ENCODE results near the gene COA6. TPM values are rescaled to one million over a fixed set of nuclear protein-coding genes. Genes with fewer than 3 reads are reported as not detected.

The COA6 gene
- total RNA-seq, 1 donor from 2014 or later = 32.0 TPM

DNA sequence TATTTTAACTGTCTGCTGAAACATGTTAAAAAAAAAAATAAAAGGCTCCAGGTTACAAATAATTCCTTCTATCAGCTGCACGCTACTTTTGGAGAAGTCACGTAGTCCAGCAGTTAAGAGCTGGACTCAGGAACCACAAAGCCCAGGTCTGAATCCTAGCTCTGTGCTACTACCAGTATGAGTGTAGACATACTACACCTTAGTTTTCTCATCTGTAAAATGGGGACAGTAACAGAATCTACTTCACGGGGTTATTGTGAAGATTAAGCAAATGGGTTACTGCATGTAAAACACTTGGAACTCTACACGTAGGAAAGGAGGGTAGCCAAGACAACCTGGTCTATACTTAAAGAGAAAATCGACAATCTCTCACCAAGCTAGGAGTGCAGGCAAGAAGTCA, 57.4 kb downstream of the COA6 start:
- no peaks in the 10 kb centered on the region for H3K9me3 Mint-ChIP-seq
- no peak overlapping the region for H3K27ac Mint-ChIP-seq (ENCODE audit: unreplicated experiment)

DNA sequence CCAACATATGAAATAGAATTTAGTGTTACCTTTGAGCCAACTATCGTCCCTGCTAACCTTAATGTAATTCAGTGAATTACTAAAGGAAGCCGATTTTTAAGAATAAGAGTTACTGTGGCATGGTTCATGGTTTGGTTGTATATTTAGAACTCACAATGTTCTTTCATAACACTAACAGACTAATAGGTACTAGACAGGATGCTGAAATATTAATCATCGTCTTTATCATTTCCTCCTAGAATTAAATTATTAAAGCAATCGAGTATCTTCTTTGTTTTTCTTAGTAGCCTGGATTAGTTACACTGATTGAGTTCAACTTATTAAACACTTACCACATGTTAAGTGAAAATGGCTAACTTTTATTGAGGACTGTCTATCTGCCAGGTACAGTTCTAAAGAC, 58.0 kb downstream of the COA6 start:
- H3K4me3 Mint-ChIP-seq = no peak overlapping the region
- no peak for DNase-seq (ENCODE audit: low read depth, low spot score)
- H3K4me1 Mint-ChIP-seq = peaks cover 8% of the 10 kb centered on the region
- H3K9me3 Mint-ChIP-seq = no peaks in the 10 kb centered on the region
- TF ChIP-seq, protein P1, sequence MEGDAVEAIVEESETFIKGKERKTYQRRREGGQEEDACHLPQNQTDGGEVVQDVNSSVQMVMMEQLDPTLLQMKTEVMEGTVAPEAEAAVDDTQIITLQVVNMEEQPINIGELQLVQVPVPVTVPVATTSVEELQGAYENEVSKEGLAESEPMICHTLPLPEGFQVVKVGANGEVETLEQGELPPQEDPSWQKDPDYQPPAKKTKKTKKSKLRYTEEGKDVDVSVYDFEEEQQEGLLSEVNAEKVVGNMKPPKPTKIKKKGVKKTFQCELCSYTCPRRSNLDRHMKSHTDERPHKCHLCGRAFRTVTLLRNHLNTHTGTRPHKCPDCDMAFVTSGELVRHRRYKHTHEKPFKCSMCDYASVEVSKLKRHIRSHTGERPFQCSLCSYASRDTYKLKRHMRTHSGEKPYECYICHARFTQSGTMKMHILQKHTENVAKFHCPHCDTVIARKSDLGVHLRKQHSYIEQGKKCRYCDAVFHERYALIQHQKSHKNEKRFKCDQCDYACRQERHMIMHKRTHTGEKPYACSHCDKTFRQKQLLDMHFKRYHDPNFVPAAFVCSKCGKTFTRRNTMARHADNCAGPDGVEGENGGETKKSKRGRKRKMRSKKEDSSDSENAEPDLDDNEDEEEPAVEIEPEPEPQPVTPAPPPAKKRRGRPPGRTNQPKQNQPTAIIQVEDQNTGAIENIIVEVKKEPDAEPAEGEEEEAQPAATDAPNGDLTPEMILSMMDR (conservative IDR thresholded peaks at IDR 0.05) = no peak
- H3K27me3 Mint-ChIP-seq (ENCODE audit: low read depth) = no peaks in the 10 kb centered on the region
- H3K27ac Mint-ChIP-seq (ENCODE audit: unreplicated experiment) = no peak overlapping the region
- H3K36me3 Mint-ChIP-seq (ENCODE audit: low read depth) = peaks cover 8% of the 10 kb centered on the region

More for the DNA sequence above, 57.4 kb downstream of the COA6 start:
- peaks cover 8% of the 10 kb centered on the region for H3K36me3 Mint-ChIP-seq (ENCODE audit: low read depth)
- TF ChIP-seq, protein P1 (conservative IDR thresholded peaks at IDR 0.05) = no peak
- no peak for DNase-seq (ENCODE audit: low read depth, low spot score)
- peaks cover 8% of the 10 kb centered on the region for H3K4me1 Mint-ChIP-seq
- H3K27me3 Mint-ChIP-seq (ENCODE audit: low read depth) = no peaks in the 10 kb centered on the region
- no peak overlapping the region for H3K4me3 Mint-ChIP-seq

DNA sequence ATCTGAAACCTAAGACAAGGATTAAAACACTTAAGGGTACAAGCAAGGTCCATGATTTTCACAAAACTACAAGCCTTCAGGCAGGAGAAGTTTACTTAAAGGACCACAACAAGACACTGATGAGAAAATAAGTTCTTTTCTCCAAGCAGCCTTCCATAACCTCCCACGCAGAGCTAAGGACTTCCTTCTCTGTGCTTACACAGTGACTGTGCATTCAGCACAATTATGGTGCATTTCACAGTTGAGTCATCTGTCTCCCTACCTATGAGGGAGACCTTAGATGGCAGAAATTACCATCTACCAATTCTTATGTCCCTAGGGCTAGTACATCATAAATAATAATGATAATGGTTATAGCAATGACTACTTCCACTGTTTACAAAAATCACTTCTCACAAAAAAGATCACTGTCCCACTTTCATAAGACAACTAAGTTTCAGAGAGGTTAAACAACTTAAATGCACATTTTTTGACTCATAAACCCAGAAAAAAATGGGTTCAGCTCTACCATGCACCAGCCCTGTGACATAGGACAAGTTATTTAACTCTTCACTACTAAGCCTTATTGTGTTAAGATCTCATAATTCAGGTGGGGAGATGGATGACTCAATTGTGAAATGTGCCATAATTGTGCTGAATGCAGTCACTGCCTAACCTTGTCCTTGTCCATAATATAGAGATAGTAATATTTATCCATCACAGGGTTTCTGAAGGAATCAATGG, 60.5 kb downstream of the COA6 start:
- TF ChIP-seq, protein P1 (conservative IDR thresholded peaks at IDR 0.05) = no peak
- H3K36me3 Mint-ChIP-seq (ENCODE audit: low read depth) = peaks cover 18% of the 10 kb centered on the region
- H3K27me3 Mint-ChIP-seq (ENCODE audit: low read depth) = no peaks in the 10 kb centered on the region
- peaks cover 8% of the 10 kb centered on the region for H3K4me1 Mint-ChIP-seq
- DNase-seq (ENCODE audit: low read depth, low spot score) = no peak
- H3K4me3 Mint-ChIP-seq = no peak overlapping the region
- no peaks in the 10 kb centered on the region for H3K9me3 Mint-ChIP-seq
- H3K27ac Mint-ChIP-seq (ENCODE audit: unreplicated experiment) = no peak overlapping the region

Other genes starting within 250 kb of the COA6 start
- 30.2 and 33.3 TPM in 2 replicates for gene TARBP1, start 105.7 kb downstream of the COA6 start, total RNA-seq
- 55.6 and 59.9 TPM in 2 replicates for gene IRF2BP2, start 236.7 kb downstream of the COA6 start, total RNA-seq

All from neural crest cell (in vitro differentiated cells).